NCI-H2196 treated with DMSO at 0.1 percent for 48 hours (cell line): ENCODE measurements around the gene RNF26.
A peak's percentile ranks its signal among the peaks of the same experiment; 100 is the strongest.

Source experiments
- DNase-seq: peaks from one replicate; lab custom pipeline; 2025; ENCODE audit not compliant: unreplicated experiment; lab: John Stamatoyannopoulos, UW

Gene RNF26

DNA sequence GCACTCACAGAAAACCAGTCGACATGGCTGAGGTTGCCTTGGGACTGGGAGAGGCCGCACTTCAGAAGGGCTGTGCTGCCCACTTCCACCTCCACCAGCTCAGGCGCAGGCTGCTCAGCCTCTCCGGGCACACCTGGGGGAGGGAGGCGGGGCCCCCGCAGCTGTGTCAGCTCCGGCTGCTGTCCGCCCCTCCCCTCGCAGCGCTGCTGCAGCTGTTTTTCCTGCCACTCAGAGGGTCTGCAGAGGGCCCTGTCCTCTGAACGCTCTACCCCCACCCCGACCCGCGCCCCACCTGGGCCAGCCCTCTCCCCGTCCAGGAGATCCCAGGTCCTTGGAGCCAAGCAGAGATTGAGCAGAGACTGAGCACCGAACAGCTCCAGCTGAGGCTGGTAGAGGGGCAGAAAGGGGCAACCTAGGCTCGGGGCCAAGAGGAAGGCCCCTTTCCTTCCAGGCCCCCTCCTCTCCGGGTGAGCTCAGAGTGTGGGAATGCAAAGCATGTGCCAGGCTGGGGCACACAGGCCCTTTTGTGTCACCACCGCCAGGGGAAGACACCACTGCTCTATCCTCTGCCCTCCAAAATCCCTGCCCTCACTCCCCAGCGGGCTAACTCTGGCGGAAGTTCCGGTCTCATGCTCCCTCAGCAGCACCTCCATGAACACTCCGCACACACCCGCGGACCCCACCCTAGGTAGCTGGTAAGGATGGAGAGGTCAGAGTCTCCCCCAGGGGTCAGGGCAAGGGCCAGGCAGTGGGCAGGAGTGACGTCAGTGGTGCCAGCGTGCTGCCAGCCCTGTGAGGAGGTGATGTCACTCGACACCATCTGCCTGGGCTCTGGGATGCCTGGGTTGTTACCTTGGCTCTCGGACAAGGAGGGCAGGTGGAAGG is 19.0 kb upstream of the RNF26 start:
- DNase-seq, result peak; percentile 92

DNA sequence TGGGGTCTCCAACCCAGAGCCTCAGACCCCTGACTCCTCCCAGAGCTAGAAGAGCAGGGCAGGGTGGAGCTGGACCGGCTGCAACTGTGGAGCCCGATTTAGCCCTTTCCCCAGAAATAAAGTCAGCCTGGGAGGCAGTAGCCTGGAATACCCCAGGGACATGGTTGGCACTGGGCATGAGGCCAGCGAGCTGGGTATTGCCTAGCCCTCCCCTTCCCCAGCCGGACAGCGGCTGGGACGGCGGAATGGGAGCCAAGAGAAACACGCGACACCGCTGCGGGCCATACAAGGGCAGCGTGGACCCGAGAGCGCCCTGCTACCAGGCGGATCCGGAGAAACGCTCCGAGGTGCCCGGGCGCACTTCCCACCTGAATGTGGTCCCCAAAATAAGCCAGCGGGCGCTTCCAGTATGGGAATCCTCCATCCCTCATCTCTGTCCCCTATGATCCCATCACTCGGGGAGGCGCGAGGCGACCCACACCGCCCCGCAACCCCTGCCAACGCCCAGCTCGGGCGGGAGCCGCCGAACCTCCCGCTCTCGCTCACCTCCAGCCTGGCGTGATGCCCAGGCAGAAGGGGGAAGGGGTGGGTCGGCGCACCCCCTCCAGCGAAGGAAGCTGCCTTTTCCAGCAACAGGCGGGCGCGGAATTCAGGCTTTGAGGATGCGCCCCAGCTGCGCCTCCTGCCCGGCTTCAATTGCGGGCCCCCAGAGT is 18.2 kb upstream of the RNF26 start:
- peak; percentile 54 for DNase-seq

DNA sequence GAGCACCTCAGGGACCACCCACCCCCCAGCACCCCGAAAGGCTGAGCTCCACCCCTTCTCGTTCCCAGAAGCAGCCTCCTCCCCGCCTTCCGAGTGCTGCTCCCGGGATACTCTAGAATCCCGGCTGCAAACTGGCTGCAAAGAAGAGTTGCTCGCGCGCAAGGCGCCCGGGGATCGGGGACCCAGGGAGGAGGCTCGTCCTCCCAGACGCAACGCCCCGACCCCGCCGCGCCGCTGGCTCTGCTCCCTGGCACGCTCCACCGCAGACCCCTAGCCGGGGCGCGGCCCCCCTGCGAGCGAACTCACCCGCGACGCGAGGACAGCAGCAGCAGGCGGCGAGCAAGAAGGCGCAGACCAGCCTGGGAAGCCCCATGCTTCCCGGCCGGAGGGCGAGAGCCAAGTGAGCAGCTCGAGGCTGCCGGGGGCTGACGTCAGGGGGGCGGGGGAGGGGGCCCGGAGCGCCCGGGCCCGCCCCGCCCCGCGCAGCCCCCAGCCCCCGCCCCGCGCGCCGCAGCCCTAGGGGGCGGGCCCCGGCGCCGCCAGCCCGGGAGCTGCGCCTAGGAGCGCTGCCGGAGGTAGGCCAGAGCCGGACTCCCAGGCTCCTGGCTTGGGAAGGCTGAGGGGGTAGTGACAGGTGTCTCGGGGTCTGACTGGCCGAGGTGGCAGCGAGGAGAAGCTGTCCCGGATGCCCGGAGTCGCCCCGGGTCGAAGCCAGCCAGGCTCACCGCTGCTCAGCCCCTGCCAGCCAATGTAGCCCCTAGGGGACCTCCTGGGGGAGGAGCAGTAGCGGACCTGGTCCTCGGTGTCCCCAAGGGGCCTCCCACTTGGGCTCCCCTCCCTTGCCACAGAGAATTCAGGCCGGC is 17.4 kb upstream of the RNF26 start, which contains the start of gene MCAM:
MCAM (minus strand) TSS at position 402 of the 863 bp plus-strand sequence; CDS start at position 373, 29 bp downstream.
- no peak for DNase-seq

DNA sequence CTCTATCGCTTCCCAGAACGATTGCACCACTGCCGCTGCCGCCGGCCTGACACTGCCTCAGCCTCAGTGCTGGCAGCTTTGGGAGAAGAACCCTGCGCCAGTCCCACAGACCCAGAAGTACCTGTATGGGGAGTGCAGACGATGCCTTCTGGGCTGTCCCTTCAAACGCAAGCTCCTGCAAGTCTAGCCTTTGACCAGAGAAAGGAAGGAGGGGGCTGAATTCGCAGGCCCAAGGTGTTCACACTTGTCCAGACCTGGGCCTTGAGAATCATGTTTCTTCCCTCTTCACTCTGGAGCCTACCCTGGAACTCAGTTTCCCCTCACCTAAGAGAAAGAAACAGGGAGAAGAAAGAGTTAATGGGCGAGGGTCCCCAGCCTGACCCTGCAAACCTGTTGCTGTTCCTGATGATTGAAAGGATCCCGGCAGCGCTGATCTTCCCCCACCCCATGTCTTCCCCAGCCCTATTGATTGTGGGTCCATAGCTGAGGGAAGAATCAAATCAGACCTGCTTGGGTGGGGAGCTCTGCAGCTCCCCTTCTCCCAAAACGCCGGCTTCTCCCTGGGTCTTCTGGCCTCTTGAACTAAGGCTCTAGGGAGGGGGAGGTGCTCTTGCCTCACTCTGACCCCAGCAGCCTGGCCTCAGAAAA is 16.6 kb upstream of the RNF26 start:
- no peak for DNase-seq

DNA sequence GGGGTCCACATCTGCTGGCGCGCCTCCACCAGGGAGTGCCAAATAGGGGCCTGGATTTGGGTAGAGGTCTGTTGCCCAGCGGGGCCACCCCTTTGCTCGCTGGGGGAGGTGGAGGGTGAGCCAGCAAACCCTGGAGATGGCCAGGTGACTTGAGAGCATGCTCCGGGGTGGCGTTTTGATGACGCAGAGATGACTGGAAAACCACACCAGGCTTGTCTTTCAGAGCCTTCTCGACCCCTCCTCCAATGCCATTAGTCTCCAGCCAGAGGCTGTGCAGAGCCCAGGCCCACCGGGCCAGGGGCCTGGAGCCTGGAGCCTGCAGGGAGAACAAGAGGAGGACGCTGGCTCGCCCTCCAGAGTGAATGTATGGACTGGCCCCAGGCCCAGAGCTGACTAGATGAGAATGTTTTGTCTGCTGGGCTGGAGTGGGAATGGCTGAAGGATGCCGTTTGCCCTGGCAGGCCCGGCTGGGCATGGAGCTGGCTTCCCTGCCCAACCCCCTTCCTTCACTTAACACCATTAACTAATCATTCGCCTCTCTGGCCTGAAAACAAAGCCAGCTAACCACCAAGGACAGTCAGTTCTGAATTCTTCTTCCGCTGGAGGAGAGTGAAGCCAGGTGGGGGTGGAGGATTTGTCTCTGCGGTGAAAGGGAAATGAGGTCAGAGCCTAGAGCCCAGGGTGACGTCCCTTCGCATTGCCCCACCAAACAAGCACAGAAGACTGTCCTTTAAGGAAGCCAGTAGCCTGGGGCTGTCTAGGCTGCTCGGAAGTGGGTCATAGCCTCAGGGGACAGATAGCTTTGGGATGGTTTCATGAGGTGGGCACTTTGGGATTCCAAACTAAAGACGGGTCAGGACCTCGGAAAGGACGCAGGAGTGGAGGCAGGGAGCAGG is 15.8 kb upstream of the RNF26 start:
- peak; percentile 14 for DNase-seq

DNA sequence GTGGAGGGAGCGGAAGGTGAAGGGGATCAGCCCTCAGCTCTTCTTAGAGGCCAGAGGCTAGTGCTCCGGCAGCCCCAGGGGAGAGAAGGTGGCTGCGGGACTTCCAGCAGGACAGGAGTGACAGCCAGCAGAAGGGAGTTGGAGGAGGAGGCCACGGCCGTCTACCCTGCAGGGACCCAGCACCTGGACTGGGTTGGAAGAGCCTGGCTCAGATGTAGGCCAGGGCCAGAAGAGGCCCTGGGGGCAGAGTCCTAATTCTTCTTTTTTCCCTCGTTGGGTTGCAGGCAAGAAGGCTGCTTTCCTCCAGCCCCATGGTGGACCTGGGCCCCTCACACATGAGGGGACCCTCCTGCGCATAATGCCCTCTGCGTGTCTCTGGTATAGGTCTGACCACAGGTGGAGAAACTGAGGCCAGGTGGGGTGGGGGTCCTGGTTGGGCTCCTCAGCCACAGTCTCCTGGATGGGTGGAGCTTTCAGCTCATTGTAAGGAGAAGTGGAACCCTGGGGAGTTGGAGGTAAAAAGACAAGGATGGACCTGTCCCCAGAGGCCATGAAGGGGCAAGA is 15.1 kb upstream of the RNF26 start:
- no peak for DNase-seq

DNA sequence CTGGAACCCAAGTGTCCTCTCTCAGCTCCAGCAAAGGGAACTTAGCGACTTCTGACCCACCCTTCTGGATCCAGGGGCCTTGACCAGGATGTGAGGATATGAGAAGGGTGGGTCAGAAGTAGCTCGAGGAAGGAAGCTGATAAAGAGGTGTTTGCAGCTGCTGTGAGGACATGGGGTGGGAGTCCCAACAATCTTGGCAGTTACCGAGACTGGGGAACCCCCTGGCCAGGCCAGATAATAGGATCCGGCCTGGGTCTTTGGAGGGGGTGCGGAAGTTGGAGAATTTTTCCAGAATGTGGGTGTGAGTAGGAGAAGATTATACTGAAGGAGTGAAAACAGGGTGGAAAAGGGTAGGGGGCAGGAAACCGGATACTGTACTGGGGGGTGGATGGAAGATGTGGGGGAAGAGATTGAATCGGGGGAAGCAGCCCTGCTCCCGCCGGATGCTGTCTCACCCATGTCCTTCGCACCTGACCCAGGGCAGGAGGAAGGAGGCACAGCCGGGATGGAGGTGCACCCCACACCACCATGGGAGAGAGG is 14.6 kb upstream of the RNF26 start:
- no peak for DNase-seq

DNA sequence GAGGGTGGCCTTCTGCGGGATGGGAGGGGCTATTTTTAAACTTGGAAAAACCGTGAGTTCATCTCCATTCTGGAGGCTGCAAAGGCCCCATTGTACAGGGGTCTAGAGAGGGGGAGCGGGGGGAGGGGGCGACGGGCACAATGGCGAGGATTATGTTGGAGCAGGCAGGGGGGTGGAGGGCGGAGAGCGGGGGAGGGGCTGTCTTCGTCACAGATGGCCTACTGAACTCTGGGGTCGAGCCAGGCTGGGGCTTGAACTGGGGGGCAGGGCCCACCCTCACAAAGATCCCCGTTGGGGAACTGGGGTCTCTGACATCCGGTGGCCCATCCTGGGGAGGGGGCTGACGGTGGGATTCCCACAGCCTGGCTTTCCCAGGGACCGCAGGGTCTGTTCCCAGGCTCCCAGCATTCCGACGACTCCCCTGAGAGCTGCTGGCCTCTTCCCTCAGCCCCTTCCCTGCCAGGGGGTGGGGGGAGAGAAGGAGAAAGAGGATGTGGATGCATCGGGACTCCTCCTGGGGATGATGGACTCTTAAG is 14.0 kb upstream of the RNF26 start:
- DNase-seq, result no peak

DNA sequence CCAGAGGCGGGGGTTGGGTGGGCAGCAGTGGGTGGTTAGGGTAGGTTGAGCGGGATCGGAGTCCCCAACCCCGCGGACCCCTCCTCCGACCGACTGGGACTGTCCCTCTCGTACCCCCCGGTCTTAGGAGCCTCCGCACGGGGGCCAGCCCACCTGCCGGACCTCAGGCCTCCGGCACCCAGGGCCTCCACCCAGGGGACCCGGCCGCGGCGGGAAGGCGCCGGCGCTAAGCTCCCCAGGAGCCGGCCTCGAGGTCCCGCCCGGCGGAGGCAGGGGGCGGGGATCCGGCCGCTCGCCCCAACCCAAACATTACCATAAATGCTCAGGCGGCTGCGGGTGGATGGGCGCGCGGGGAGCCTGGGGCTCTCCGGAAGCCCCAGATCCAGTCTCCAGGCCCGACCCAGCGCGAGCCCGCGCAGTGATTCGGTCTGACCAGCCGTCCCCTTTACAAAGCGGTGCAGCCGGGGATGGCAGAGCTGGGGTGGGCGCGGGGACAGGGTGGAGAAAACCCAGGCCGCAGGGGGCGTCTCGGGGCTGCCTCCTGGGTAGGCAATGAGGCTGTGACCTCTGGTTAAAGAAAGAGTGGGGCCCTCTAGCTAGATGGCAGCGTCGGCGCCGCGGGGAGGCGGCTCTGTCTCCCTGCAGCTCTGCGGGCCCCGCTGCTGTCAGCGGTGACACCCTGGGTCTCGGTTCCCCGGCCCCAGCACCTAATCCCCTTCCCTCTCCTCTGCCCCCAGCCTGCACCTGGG is 13.4 kb upstream of the RNF26 start:
- DNase-seq, result no peak

DNA sequence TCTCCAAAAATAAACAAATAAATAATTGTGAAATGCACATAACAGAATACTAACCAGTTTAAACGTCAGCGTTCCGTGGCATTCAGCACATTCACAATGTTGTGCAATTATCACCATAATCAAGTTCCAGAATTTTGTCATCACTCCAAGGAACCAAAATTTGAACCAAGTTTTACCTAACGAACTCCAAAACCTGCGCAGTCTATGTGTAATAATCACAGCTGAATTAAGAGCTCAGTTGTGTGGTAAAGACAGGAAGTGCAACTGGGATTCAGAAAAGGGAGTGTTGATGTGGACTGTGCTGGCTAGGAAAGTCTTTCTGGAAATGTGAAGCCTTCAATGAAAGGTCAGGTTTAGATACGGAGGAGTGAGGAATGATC is 12.0 kb upstream of the RNF26 start:
- DNase-seq, result no peak

DNA sequence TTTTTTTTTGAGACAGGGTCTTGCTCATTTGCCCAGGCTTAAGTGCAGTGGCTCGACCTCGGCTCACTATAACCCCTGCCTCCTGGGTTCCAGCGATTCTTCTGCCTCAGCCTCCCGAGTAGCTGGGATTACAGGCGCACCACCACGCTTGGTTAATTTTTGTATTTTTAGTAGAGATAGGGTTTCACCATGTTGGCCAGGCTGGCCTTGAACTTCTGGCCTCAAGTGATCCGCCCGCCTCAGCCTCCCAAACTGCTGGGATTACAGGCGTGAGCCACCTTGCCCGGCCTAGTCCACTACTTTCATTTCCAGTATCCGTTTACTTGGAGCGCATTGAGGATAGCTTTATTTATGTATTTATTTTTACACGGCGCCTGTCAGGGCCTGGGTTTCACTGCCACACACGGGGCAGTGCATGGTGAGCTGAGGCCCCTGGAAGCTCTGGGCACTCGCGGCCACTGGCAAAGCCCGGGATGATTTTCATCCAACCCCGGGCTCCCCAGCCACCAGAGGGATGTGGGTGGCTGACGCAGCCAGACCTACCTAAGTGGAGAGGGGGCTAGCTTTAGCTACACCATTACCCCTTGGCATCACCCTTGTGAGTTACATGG is 11.3 kb upstream of the RNF26 start:
- no peak for DNase-seq

DNA sequence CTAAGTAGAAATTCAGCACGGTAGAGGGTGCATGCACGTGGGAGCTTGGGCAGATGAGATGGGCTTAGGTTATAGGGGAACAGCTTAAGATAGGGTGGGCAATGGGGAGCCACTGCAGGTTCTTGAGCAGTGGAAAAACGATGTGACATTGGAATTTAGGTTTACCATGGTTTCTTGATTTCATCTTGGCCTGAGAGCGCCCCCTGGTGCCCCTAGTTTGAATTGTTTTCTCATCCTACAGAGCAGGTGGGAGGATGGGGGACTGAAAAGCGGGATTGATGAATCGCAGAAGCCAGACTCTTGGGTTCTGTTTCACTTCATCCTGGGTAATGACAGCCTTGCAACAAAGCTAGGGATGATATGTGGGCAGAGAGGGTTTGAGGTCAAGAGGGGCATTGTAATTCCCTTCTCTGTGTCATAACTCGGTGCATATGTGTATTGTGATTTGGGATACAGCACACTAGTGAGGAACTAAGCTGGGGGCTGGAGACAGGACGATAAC is 10.7 kb upstream of the RNF26 start:
- no peak for DNase-seq

DNA sequence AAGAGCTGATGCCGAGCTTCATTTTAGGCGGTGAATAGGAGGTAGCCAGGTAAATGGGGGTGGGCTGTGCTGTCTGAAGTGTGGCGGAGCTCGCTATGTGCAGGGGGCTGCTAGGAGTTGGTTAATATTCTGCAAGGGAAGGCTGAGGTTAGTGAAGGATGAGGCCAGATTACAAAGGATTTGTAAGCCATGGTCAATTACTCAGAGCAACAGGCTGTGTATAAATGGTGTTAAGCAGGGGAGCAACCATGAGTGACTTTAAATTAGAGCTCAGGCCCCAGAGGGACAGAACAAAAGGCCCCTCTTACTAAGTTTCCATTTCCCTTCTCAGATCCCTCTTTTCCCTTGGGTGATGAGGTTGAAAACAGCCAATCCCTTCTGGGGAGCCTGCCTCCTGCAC is 10.1 kb upstream of the RNF26 start:
- DNase-seq, result no peak

DNA sequence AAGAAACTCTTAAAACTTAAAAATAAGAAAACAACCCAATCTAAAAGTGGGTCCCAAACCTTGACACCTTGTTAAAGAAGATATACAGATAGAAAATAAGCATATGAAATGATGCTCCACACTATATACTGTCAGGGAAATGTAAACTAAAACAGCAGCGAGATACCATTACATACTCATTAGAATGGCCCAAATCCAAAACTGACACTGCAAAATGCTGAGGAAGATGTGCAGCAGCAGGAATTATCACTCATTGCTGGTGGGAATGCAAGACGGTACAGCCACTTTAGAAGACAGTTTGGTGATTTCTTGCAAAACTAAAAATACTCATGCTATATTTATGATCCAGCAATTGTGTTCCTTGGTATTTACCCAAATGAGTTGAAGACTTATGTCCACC is 5.0 kb upstream of the RNF26 start:
- no peak for DNase-seq

DNA sequence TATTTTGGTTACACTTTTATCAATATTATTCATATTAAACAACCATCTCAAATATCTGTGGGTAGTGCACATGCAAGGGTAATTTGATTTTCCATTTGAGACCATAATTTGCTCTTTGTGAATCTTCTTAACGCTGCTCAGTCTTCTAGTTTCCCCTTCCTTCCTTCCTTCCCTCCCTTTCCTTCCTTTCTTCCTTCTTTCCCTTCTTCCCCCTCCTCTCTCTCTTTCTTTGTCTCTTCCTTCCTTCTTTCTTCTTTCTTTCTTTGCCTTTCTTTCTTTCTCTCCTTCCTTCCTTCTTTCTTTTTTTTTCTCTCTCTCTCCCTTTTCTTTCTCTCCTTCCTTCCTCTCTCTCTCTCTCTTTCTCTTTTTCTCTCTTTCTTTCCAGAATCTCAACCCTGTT is 4.1 kb upstream of the RNF26 start:
- no peak for DNase-seq

DNA sequence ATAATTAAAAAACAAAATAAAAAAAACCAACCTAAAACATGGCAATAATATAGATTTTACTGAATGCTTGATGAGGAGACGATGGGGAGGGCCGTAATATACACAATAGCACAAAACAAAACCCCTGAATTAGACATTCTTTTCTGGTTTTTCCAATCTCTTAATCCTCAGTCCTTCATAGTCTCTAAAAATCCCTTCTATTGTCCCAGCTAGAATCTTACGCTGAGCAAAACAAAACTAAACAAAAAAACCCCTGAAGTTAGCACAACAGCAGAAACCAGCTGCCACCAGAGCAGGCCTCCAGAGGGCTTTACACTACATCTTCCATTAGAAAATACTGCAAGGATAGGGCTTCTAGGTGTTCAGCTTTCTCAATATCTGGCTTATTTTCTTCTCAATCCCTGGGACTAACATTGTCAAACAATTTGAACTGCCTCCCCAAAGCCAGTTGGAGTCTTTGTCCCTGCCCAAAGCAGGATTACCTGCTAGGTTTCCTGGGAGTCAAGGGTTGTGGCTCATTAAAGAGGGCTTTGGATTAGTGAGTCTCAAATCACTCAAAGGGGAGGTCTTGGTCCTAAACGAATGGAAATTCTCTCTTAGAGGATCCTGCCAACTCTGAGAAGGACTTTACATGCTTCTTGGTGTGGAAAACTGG is 2.1 kb upstream of the RNF26 start:
- no peak for DNase-seq

DNA sequence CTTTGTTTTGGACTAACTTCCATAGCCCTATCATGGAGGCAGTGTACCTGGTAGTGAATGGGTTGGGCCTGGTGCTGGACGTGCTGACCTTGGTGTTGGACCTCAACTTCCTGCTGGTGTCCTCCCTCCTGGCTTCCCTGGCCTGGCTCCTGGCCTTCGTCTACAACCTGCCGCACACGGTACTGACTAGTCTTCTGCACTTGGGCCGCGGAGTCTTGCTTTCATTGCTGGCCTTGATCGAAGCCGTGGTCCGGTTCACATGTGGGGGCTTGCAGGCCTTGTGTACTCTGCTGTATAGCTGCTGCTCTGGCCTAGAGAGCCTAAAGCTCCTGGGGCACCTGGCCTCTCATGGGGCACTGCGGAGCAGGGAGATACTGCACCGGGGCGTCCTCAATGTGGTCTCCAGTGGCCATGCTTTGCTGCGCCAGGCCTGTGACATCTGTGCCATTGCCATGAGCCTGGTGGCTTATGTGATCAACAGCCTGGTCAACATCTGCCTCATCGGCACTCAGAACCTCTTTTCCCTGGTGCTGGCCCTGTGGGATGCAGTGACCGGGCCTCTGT is 846 bp downstream of the RNF26 start:
- DNase-seq, result no peak
